Placental pericyte (primary cell): Measurements from ENCODE around the gene AP5Z1. TPM values are rescaled to one million over a fixed set of nuclear protein-coding genes. Genes with fewer than 3 reads are reported as not detected.

ENCODE experiments used
- small RNA-seq: library from RNA; depleted of rRNA; stranded (forward); fragments of <200 nt; gene quantifications from one replicate; pipeline ENCODE3, GENCODE V24; 2012; ENCODE audit warnings: low replicate concordance
- total RNA-seq: library from RNA; depleted of rRNA; stranded (reverse); fragments of >200 nt; gene quantifications from 2 replicates; pipeline ENCODE4 v1.2.3, GENCODE V29; 2012

AP5Z1 gene
- total RNA-seq: 54.3 and 63.0 TPM in 2 replicates

GRCh38 chr7:4775250-4775847 is at the start of gene AP5Z1:
AP5Z1 (plus strand) TSS chr7:4775623; CDS start chr7:4775716, 93 bp downstream.

Small RNAs within 50 kb of the gene (small RNA-seq; reads per million reads assigned to genes)
- gene MIR4656 (not detected), gene RF00019 (not detected)

Other genes with a start within 250 kb of the AP5Z1 start
- gene FOXK1, start 93.3 kb upstream of the AP5Z1 start, total RNA-seq: 27.1 and 39.8 TPM in 2 replicates
- gene PAPOLB, start 86.4 kb downstream of the AP5Z1 start, total RNA-seq: under 0.01 and 0.14 TPM in 2 replicates
- gene RADIL, start 108.1 kb downstream of the AP5Z1 start, total RNA-seq: 0.86 and 1.8 TPM in 2 replicates
- gene MMD2, start 183.6 kb downstream of the AP5Z1 start, total RNA-seq: not detected in 2 replicates